Lung (tissue), 12 donors: ENCODE measurements around the gene CELF3. TPM values are rescaled to one million over a fixed set of nuclear protein-coding genes. Genes with fewer than 3 reads are reported as not detected.
"Not testable (repeated sequence)": the region's sequence is repeated elsewhere in the genome, so short reads cannot be mapped to it uniquely, and the experiment has no call there.

Source experiments
- ATAC-seq: fragments of 200-7000 bp; cut with Tn5 transposase; one replicate; pipeline ENCODE4 v1.9.1; 2020; ENCODE audit warnings: moderate number of reproducible peaks; ENCODE audit not compliant: insufficient read depth, low FRiP score
- DNase-seq, 3 donors: peaks; one replicate each; pipeline ENCODE4 v3.0.0-alpha.2; 2013 to 2017
- H3K27ac ChIP-seq, 2 donors: one replicate each; pipeline ENCODE4 v1.5.1; 2013; ENCODE audit warnings: mild to moderate bottlenecking in 2 of 2, moderate library complexity in 2 of 2, control low read depth in 1 of 2, inconsistent platforms in 1 of 2, low read depth in 1 of 2, low read length in 1 of 2
- H3K27me3 ChIP-seq, 3 donors: one replicate each; pipeline ENCODE4 v1.5.1; 2013; ENCODE audit warnings: low read length in 2 of 3; ENCODE audit not compliant: control insufficient read depth in 3 of 3, insufficient read depth in 3 of 3
- H3K36me3 ChIP-seq, 4 donors: one replicate each; pipeline ENCODE4 v1.5.1; 2013; ENCODE audit warnings: low read length in 4 of 4, mild to moderate bottlenecking in 1 of 4, moderate library complexity in 1 of 4; ENCODE audit not compliant: control insufficient read depth in 4 of 4, insufficient read depth in 4 of 4
- H3K4me1 ChIP-seq, 5 donors: one replicate each; pipeline ENCODE4 v1.5.1; 2013; ENCODE audit warnings: low read length in 5 of 5, mild to moderate bottlenecking in 2 of 5, moderate library complexity in 1 of 5; ENCODE audit not compliant: control insufficient read depth in 5 of 5, insufficient read depth in 5 of 5
- H3K4me3 ChIP-seq: one replicate; pipeline ENCODE4 v1.5.1; 2013; ENCODE audit warnings: mild to moderate bottlenecking, control low read depth, moderate library complexity
- H3K9ac ChIP-seq, 2 donors: one replicate each; pipeline ENCODE4 v1.5.1; 2013; ENCODE audit warnings: low read length in 2 of 2, control low read depth in 1 of 2; ENCODE audit not compliant: insufficient read depth in 1 of 2
- H3K9me3 ChIP-seq, 4 donors: one replicate each; pipeline ENCODE4 v1.5.1; 2013; ENCODE audit warnings: low read length in 3 of 4, mild to moderate bottlenecking in 1 of 4, moderate library complexity in 1 of 4; ENCODE audit not compliant: control insufficient read depth in 4 of 4, insufficient read depth in 3 of 4
- CTCF ChIP-seq: IDR thresholded peaks from 2 replicates; pipeline ENCODE4 v1.5.1; 2012; ENCODE audit warnings: mild to moderate bottlenecking; ENCODE audit errors: control extremely low read depth, extremely low read depth
- WGBS, 2 donors: extraction: QIAGEN DNeasy Blood & Tissue Kit; methylation state at CpG; one replicate each; pipeline ENCODE4 v1.1.7; 2013; 5-methylcytosine and 5-hydroxymethylcytosine counted together
- polyA plus RNA-seq, 2 donors: library from polyadenylated mRNA; stranded (reverse); fragments of 200-250 nt; gene quantifications; one replicate each; pipeline ENCODE4 v1.2.1, GENCODE V29; 2013
- total RNA-seq, 2 donors: library from RNA; depleted of rRNA in 1 of 2; stranded (reverse); fragments of >200 nt in 1 of 2; gene quantifications; one replicate each; pipeline ENCODE4 v1.2.1, GENCODE V29; 2014 to 2021
- donor health status: control.
- donor health status: control.
- donor health status: Bipolar disorder and iron deficiency.
- donor health status: healthy.
- donor health status: DM: yes; HTN: yes; CAD: no.

Gene CELF3
- total and polyA plus RNA-seq, 4 donors, result 0.06 to 0.31 (median 0.10) TPM

DNA sequence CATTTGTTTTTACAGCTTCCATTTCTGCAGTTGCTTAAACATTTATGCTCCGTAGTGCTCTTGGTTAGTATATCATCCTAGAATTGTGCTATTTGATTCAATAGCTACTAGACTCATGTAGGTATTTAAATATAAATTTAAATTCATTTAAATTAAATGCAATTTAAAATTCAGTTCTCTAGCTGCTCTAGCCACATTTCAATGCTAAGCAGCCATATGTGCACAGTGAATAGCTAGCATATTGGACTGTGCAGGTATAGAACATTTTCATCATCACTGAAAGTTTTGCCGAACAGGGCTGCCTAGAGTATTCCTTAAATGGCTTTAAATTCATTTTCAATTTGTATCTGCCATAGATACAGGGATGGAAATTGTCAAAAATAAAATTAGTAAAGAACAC, 32.5 kb downstream of the CELF3 start:
- H3K4me3 ChIP-seq, result no peak overlapping the region
- H3K9me3 ChIP-seq, result no peaks in the 10 kb centered on the region
- no peaks in the 10 kb centered on the region for H3K27me3 ChIP-seq
- DNase-seq (no peak), ATAC-seq (no peak)
- TF ChIP-seq CTCF, result no peak
- peaks cover 0 to 2% (median 0%) of the 10 kb centered on the region in 5 donors for H3K4me1 ChIP-seq
- H3K27ac ChIP-seq, result no peak overlapping the region
- no peak overlapping the region for H3K9ac ChIP-seq
- 94 to 100% methylated on average over 2 of the region's 2 CpGs for WGBS, 2 donors
- peaks cover 0 to 16% (median 1%) of the 10 kb centered on the region in 4 donors for H3K36me3 ChIP-seq

DNA sequence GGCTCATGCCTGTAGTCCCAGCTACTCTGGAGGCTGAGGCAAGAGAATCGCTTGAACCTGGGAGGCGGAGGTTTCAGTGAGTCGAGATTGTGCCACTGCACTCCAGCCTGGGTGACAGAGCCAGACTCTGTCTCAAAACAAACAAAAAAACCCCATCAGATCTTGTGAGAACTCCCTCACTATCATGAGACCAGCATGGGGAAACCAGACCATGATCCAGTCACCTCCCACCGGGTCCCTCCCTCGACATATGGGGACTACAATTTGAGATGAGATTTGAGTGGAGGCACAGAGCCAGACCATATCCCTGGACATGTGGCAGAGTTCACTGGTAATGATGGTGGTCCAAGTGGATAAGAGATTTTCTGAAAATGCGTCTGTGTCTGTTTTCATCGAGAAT, 33.7 kb downstream of the CELF3 start:
- ATAC-seq, H3K27ac ChIP-seq, H3K9me3 ChIP-seq, H3K4me3 ChIP-seq, DNase-seq, H3K9ac ChIP-seq, H3K4me1 ChIP-seq, H3K27me3 ChIP-seq: not testable (repeated sequence)
- 87 to 95% methylated on average over 7 of the region's 7 CpGs for WGBS, 2 donors
- H3K36me3 ChIP-seq, result peaks cover 0 to 22% (median 4%) of the 10 kb centered on the region in 4 donors

DNA sequence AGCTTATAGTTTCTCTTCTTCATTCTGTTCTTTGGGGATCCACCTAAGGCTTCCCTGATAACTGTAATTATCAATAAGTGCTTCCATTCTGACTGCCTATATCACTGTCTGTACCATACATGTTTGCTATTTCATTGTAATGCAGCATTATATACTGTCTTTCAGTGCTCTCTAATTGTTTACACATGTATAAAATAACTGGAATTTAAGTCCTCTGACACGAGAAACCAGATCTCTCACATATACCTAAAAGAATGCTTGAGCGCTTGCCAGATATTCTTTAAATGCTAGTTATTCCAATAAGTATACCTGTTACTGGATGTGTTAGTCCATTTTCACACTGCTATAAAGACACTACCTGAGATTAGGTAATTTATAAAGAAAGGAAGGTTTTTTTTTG, 34.7 kb downstream of the CELF3 start:
- TF ChIP-seq CTCF, result no peak

DNA sequence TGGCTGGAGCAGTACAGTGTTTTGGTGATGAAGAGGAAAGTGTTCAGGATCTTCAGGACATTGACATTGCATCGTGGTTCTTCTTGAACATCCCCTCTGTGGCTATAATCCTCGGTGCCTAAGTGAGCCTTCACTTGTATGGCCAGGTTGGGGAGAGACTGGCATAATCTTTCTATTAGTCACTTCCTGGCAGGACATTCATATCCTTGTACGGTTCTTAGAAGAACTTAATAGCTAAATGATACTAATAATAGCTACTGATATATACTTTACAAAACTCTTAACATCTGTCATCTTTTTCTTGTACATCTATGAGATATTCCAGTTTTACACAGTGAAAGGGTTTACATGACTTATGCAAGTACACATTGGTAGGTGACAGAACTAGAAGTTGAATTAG, 35.8 kb downstream of the CELF3 start:
- ATAC-seq, result no peak
- no peak overlapping the region for H3K9ac ChIP-seq
- whole genome bisulfite sequencing, 2 donors, result 30 to 39% methylated on average over 3 of the region's 3 CpGs

More for the DNA sequence above, 34.7 kb downstream of the CELF3 start:
- Histone ChIP-seq H3K27me3 (no peaks in the 10 kb centered on the region), H3K4me1 (peaks cover 0 to 2% (median 0%) of the 10 kb centered on the region in 5 donors), H3K9ac (no peak overlapping the region), H3K4me3 (no peak overlapping the region), H3K27ac (no peak overlapping the region), H3K36me3 (peaks cover 0 to 23% (median 4%) of the 10 kb centered on the region in 4 donors), H3K9me3 (no peaks in the 10 kb centered on the region)
- DNase-seq, result no peak
- WGBS, 2 donors, result 93 to 96% methylated on average over 2 of the region's 2 CpGs
- ATAC-seq, result no peak

More for the DNA sequence above, 35.8 kb downstream of the CELF3 start:
- Histone ChIP-seq H3K36me3 (peaks cover 0 to 23% (median 4%) of the 10 kb centered on the region in 4 donors), H3K27me3 (no peaks in the 10 kb centered on the region), H3K4me1 (peaks cover 0 to 2% (median 0%) of the 10 kb centered on the region in 5 donors), H3K4me3 (no peak overlapping the region), H3K9me3 (no peaks in the 10 kb centered on the region), H3K27ac (no peak overlapping the region)
- no peak for TF ChIP-seq CTCF
- DNase-seq, result no peak
